GM21528 (cell line): ENCODE data around the gene SYT15.

Experiments used
- ATAC-seq: cut with Tn5 transposase; IDR thresholded peaks from one replicate; pipeline ENCODE4 v1.9.1; 2021; ENCODE audit warnings: mild to moderate bottlenecking, moderate library complexity; ENCODE audit not compliant: unreplicated experiment, low FRiP score

Gene SYT15

GRCh38 chr10:46544989-46545791, 33.7 kb upstream of the SYT15 start:
- ATAC-seq = no peak

- ATAC-seq = no peak
Measured at GRCh38 chr10:46545861-46546590, 32.9 kb upstream of the SYT15 start.

GRCh38 chr10:46546591-46547540, 32.1 kb upstream of the SYT15 start:
- ATAC-seq = no peak

- ATAC-seq = no peak
Measured at GRCh38 chr10:46547541-46548497, 31.1 kb upstream of the SYT15 start.

GRCh38 chr10:46548498-46549090, 30.3 kb upstream of the SYT15 start:
- no peak for ATAC-seq

- no peak for ATAC-seq
Measured at GRCh38 chr10:46549171-46550075, 29.5 kb upstream of the SYT15 start.

- no peak for ATAC-seq
Measured at GRCh38 chr10:46550076-46550790, 28.7 kb upstream of the SYT15 start.

GRCh38 chr10:46550795-46551700, 27.9 kb upstream of the SYT15 start:
- no peak for ATAC-seq

- ATAC-seq = no peak
Measured at GRCh38 chr10:46551701-46552525, 27.0 kb upstream of the SYT15 start.

- ATAC-seq = no peak
Measured at GRCh38 chr10:46552526-46553237, 26.2 kb upstream of the SYT15 start.

GRCh38 chr10:46553238-46554049, 25.5 kb upstream of the SYT15 start:
- no peak for ATAC-seq

- ATAC-seq = no peak
Measured at GRCh38 chr10:46554166-46554781, 24.7 kb upstream of the SYT15 start.

GRCh38 chr10:46555366-46555712, 23.6 kb upstream of the SYT15 start:
- ATAC-seq = no peak
